HCT116 (cell line): Measurements from ENCODE around the gene TLE6. TPM values are rescaled to one million over a fixed set of nuclear protein-coding genes. Genes with fewer than 3 reads are reported as not detected.

Experiments
- ATAC-seq: fragments of 200-7000 bp; cut with Tn5 transposase; 2 replicates; pipeline ENCODE4 v1.9.1; 2020; ENCODE audit warnings: mild to moderate bottlenecking, moderate library complexity
- BruUV-seq: library from RNA; stranded (reverse); fragments of 400-500 nt; replicated peaks from 2 replicates; lab custom pipeline; 2021; lab: Mats Ljungman, UMichigan
- CTCF ChIA-PET: fragments of 300-600 bp; sonication (Branson Sonifier 250); formaldehyde crosslinking; loops from one replicate; lab custom pipeline; 2021; ENCODE audit warnings: antibody characterized with exemption; lab: Charles Lee
- POLR2A ChIA-PET: fragments of 300-600, 350-600 bp; sonication (Branson Sonifier 250); formaldehyde crosslinking; loops from one replicate; lab custom pipeline; 2021; ENCODE audit warnings: antibody characterized with exemption; lab: Charles Lee
- RAD21 ChIA-PET, 2 experiments: fragments of 300-600 bp; sonication (Branson Sonifier 250); formaldehyde crosslinking; loops; one replicate each; lab custom pipeline; 2023; ENCODE audit warnings: low total read pairs in 2 of 2; ENCODE audit not compliant: uncharacterized antibody in 2 of 2, unreplicated experiment in 2 of 2, low non-redundant PET in 1 of 2; lab: Charles Lee
- DNase-seq: peaks from one replicate; pipeline ENCODE4 v3.0.0-alpha.2; 2010; ENCODE audit warnings: low read depth, low spot score
- H2AFZ ChIP-seq: fragments of 200-600 bp; shearing (Covaris generic), sonication (generic); 2 replicates; pipeline ENCODE4 v1.6.1; 2017; ENCODE audit warnings: low read depth, mixed run types, mixed read lengths, antibody characterized with exemption, low read length; ENCODE audit not compliant: poor library complexity, severe bottlenecking
- H3K27ac ChIP-seq: 2 replicates; pipeline ENCODE4 v1.5.1; 2012; ENCODE audit warnings: low read depth, low read length
- H3K27me3 ChIP-seq: fragments of 200-600 bp; sonication (generic); 2 replicates; pipeline ENCODE4 v1.6.1; 2016; ENCODE audit warnings: mixed run types, low read length, mixed read lengths; ENCODE audit not compliant: insufficient read depth
- H3K36me3 ChIP-seq, 2 experiments: fragments of 200-500 bp in 1 of 2; fragments of 200-600 bp in 1 of 2; sonication (Bioruptor generic) in 1 of 2; sonication (generic) in 1 of 2; 2 replicates each; pipeline versions ENCODE4 v1.5.1 to v1.6.1; 2014 to 2016; ENCODE audit warnings: low read length in 2 of 2, inconsistent platforms in 1 of 2, mixed read lengths in 1 of 2, mixed run types in 1 of 2; ENCODE audit not compliant: insufficient read depth in 2 of 2, control insufficient read depth in 1 of 2
- H3K4me1 ChIP-seq, 2 experiments: fragments of 200-600 bp in 1 of 2; sonication (generic) in 1 of 2; 2 replicates each; pipeline versions ENCODE4 v1.5.1 to v1.6.1; 2012 to 2017; ENCODE audit warnings: low read length in 2 of 2, inconsistent platforms in 1 of 2, mild to moderate bottlenecking in 1 of 2, mixed read lengths in 1 of 2, mixed run types in 1 of 2, moderate library complexity in 1 of 2; ENCODE audit not compliant: insufficient read depth in 2 of 2, control insufficient read depth in 1 of 2
- H3K4me2 ChIP-seq: fragments of 200-600 bp; sonication (generic); 2 replicates; pipeline ENCODE4 v1.6.1; 2017; ENCODE audit warnings: mixed run types, low read length, mixed read lengths
- H3K4me3 ChIP-seq, 2 experiments: fragments of 200-600 bp in 1 of 2; sonication (generic) in 1 of 2; replicated peaks in 1 of 2; 2 replicates each; pipeline ENCODE4 v1.5.1; 2011 to 2016; ENCODE audit warnings: low read length in 2 of 2, control low read depth in 1 of 2, low read depth in 1 of 2, mild to moderate bottlenecking in 1 of 2, mixed read lengths in 1 of 2, mixed run types in 1 of 2
- H3K79me2 ChIP-seq: fragments of 200-600 bp; sonication (generic); 2 replicates; pipeline ENCODE4 v1.6.1; 2017; ENCODE audit warnings: mild to moderate bottlenecking, mixed run types, low read length, moderate library complexity, mixed read lengths; ENCODE audit not compliant: insufficient read depth
- H3K9ac ChIP-seq: fragments of 200-600 bp; sonication (generic); 2 replicates; pipeline ENCODE4 v1.6.1; 2016; ENCODE audit warnings: low read length, mixed read lengths
- H3K9me2 ChIP-seq: fragments of 200-600 bp; sonication (generic), shearing (Covaris generic); 2 replicates; pipeline ENCODE4 v1.6.1; 2017; ENCODE audit warnings: mixed run types, mild to moderate bottlenecking, moderate library complexity; ENCODE audit not compliant: insufficient read depth
- H3K9me3 ChIP-seq, 2 experiments: fragments of 200-500 bp in 1 of 2; fragments of 200-600 bp in 1 of 2; sonication (Bioruptor generic) in 1 of 2; sonication (generic) in 1 of 2; 2 replicates each; pipeline ENCODE4 v1.6.1; 2014 to 2017; ENCODE audit warnings: low read length in 2 of 2, mixed read lengths in 2 of 2, inconsistent platforms in 1 of 2, low read depth in 1 of 2, mild to moderate bottlenecking in 1 of 2, mixed run types in 1 of 2, moderate library complexity in 1 of 2; ENCODE audit not compliant: control insufficient read depth in 1 of 2, insufficient read depth in 1 of 2
- H4K20me1 ChIP-seq: fragments of 200-600 bp; sonication (generic), shearing (Covaris generic); 2 replicates; pipeline ENCODE4 v1.6.1; 2017; ENCODE audit warnings: mixed run types, mild to moderate bottlenecking, moderate library complexity; ENCODE audit not compliant: insufficient read depth
- CBX3 ChIP-seq: IDR thresholded peaks from 2 replicates; pipeline ENCODE4 v1.6.1; 2012; ENCODE audit warnings: low read depth
- EZH2phosphoT487 ChIP-seq: fragments of 200-600 bp; IDR thresholded peaks from 2 replicates; pipeline ENCODE4 v1.6.1; 2018; ENCODE audit warnings: antibody characterized with exemption, borderline replicate concordance
- FOSL1 ChIP-seq: IDR thresholded peaks from 2 replicates; pipeline ENCODE4 v1.6.1; 2012; ENCODE audit warnings: low read depth
- SP1 ChIP-seq: IDR thresholded peaks from 2 replicates; pipeline ENCODE4 v1.6.1; 2012; ENCODE audit warnings: low read depth
- SRF ChIP-seq: IDR thresholded peaks from 2 replicates; pipeline ENCODE4 v1.6.1; 2012; ENCODE audit warnings: low read depth
- TCF7L2 ChIP-seq: IDR thresholded peaks from 2 replicates; pipeline ENCODE4 v1.7.0; 2011; ENCODE audit warnings: borderline replicate concordance, inconsistent platforms; ENCODE audit not compliant: insufficient read depth, insufficient read length; ENCODE audit errors: extremely low read depth
- YY1 ChIP-seq: IDR thresholded peaks from 2 replicates; pipeline ENCODE4 v1.6.1; 2011; ENCODE audit warnings: low read length, low read depth, moderate library complexity, mild to moderate bottlenecking; ENCODE audit not compliant: insufficient replicate concordance; ENCODE audit errors: extremely low read depth
- ZFX ChIP-seq: fragments of 450-650 bp; IDR thresholded peaks from 2 replicates; pipeline ENCODE4 v1.6.1; 2017
- intact Hi-C: fragments of 100-400 bp; cut with micrococcal nuclease; formaldehyde crosslinking; loops from 2 replicates; pipeline ENCODE4 v1.10.0; 2022
- total RNA-seq: library from RNA; stranded (reverse); gene quantifications from one replicate; pipeline ENCODE4 v1.2.1, GENCODE V29; 2021; ENCODE audit not compliant: unreplicated experiment
- TF ChIP-seq, protein P1 (sequence below): IDR thresholded peaks from 2 replicates; pipeline ENCODE4 v1.6.1; 2011; ENCODE audit warnings: mild to moderate bottlenecking, low read length, moderate library complexity; ENCODE audit not compliant: insufficient replicate concordance; ENCODE audit errors: extremely low read depth
- TF ChIP-seq, protein P2 (sequence below): IDR thresholded peaks from 2 replicates; pipeline ENCODE4 v1.6.1; 2012
- TF ChIP-seq, protein P3 (sequence below): IDR thresholded peaks from 2 replicates; pipeline ENCODE4 v1.6.1; 2012; ENCODE audit warnings: low read depth

TLE6 gene
- total RNA-seq, 1 experiment from 2014 or later = 10.9 TPM

DNA sequence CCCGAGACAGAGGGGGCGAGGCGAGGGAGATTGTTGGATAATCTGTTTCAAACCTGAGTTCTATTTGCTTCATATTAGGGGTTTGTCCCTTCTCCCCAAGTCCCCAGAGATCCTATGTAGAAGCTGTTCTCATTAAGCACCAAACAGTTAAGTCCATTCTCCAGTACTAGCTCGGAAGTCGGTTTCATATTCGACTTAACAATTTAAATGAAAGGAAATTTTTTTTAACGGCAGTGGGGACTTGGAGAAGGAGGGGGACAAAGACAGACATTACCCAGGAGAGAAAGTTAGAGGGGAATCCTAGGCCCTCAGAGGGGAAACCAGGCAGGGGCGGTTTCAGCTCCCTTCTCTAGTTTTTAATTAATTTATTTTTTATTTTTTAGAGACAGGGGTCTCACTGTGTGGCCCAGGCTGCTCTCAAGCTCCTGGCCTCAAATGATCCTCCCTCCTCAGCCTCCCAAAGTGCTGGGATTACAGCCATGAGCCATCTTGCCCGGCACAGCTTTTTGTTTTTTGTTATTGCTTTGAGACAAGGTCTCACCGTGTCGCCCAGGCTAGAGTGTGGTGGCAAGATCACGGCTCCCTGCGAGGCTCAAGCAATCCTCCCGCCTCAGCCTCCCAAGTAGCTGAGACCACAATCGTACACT is 65.4 kb downstream of the TLE6 start:
- no peaks in the 10 kb centered on the region for H3K79me2 ChIP-seq
- H3K36me3 ChIP-seq = no peaks in the 10 kb centered on the region
- no peak overlapping the region for H3K27ac ChIP-seq
- RAD21 ChIA-PET = no interaction called here
- no peaks in the 10 kb centered on the region for H4K20me1 ChIP-seq
- BruUV-seq = no TSS peak
- H3K9me2 ChIP-seq = no peaks in the 10 kb centered on the region
- intact Hi-C loops = no loop called here
- no peak for ATAC-seq
- H3K4me2 ChIP-seq = no peak overlapping the region
- peaks cover 18 to 27% of the 10 kb centered on the region in 2 experiments for H3K4me1 ChIP-seq
- POLR2A ChIA-PET = no interaction called here
- no peak overlapping the region for H3K4me3 ChIP-seq
- H3K9ac ChIP-seq = no peak overlapping the region
- TF ChIP-seq ZFX = no peak
- TF ChIP-seq, protein P1, sequence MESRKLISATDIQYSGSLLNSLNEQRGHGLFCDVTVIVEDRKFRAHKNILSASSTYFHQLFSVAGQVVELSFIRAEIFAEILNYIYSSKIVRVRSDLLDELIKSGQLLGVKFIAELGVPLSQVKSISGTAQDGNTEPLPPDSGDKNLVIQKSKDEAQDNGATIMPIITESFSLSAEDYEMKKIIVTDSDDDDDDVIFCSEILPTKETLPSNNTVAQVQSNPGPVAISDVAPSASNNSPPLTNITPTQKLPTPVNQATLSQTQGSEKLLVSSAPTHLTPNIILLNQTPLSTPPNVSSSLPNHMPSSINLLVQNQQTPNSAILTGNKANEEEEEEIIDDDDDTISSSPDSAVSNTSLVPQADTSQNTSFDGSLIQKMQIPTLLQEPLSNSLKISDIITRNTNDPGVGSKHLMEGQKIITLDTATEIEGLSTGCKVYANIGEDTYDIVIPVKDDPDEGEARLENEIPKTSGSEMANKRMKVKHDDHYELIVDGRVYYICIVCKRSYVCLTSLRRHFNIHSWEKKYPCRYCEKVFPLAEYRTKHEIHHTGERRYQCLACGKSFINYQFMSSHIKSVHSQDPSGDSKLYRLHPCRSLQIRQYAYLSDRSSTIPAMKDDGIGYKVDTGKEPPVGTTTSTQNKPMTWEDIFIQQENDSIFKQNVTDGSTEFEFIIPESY = no peak
- no peak for TF ChIP-seq SRF
- no peak for TF ChIP-seq EZH2phosphoT487
- TF ChIP-seq, protein P2, sequence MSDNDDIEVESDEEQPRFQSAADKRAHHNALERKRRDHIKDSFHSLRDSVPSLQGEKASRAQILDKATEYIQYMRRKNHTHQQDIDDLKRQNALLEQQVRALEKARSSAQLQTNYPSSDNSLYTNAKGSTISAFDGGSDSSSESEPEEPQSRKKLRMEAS = no peak
- TF ChIP-seq CBX3 = no peak
- TF ChIP-seq, protein P3, sequence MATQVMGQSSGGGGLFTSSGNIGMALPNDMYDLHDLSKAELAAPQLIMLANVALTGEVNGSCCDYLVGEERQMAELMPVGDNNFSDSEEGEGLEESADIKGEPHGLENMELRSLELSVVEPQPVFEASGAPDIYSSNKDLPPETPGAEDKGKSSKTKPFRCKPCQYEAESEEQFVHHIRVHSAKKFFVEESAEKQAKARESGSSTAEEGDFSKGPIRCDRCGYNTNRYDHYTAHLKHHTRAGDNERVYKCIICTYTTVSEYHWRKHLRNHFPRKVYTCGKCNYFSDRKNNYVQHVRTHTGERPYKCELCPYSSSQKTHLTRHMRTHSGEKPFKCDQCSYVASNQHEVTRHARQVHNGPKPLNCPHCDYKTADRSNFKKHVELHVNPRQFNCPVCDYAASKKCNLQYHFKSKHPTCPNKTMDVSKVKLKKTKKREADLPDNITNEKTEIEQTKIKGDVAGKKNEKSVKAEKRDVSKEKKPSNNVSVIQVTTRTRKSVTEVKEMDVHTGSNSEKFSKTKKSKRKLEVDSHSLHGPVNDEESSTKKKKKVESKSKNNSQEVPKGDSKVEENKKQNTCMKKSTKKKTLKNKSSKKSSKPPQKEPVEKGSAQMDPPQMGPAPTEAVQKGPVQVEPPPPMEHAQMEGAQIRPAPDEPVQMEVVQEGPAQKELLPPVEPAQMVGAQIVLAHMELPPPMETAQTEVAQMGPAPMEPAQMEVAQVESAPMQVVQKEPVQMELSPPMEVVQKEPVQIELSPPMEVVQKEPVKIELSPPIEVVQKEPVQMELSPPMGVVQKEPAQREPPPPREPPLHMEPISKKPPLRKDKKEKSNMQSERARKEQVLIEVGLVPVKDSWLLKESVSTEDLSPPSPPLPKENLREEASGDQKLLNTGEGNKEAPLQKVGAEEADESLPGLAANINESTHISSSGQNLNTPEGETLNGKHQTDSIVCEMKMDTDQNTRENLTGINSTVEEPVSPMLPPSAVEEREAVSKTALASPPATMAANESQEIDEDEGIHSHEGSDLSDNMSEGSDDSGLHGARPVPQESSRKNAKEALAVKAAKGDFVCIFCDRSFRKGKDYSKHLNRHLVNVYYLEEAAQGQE = no peak
- no peak for TF ChIP-seq YY1
- no peak for TF ChIP-seq SP1
- TF ChIP-seq FOSL1 = no peak
- no peak for TF ChIP-seq TCF7L2
- H3K9me3 ChIP-seq = no peaks in the 10 kb centered on the region
- CTCF ChIA-PET = no interaction called here
- H3K27me3 ChIP-seq = no peaks in the 10 kb centered on the region
- no peak overlapping the region for H2AFZ ChIP-seq
- DNase-seq = no peak

Other genes starting within 250 kb of the TLE6 start
- 39.1 TPM for gene SLC39A3, start 237.5 kb upstream of the TLE6 start, total RNA-seq
- 109 TPM for gene SGTA, start 194.3 kb upstream of the TLE6 start, total RNA-seq
- gene THOP1, start 192.1 kb upstream of the TLE6 start, total RNA-seq = 201 TPM
- 4.0 TPM for gene ZNF554, start 157.7 kb upstream of the TLE6 start, total RNA-seq
- gene ZNF555, start 136.1 kb upstream of the TLE6 start, total RNA-seq = 4.5 TPM
- not detected for gene ZNF556, start 110.2 kb upstream of the TLE6 start, total RNA-seq
- gene ZNF57, start 76.6 kb upstream of the TLE6 start, total RNA-seq = 8.3 TPM
- gene ZNF77, start 32.6 kb upstream of the TLE6 start, total RNA-seq = 5.9 TPM
- gene TLE2, start 51.7 kb downstream of the TLE6 start, total RNA-seq = 35.6 TPM
- 263 TPM for gene TLE5, start 84.9 kb downstream of the TLE6 start, total RNA-seq
- gene GNA11, start 116.8 kb downstream of the TLE6 start, total RNA-seq = 56.5 TPM
- 1.5 TPM for gene GNA15, start 158.5 kb downstream of the TLE6 start, total RNA-seq
- 0.71 TPM for gene S1PR4, start 201.2 kb downstream of the TLE6 start, total RNA-seq
- gene NCLN, start 208.4 kb downstream of the TLE6 start, total RNA-seq = 119 TPM
- gene CELF5, start 247.1 kb downstream of the TLE6 start, total RNA-seq = 2.5 TPM